Small intestine (tissue), 7 donors: ENCODE measurements around the gene AHI1. TPM values are rescaled to one million over a fixed set of nuclear protein-coding genes. Genes with fewer than 3 reads are reported as not detected.

Source experiments
- DNase-seq, 2 donors: peaks; one replicate each; pipeline versions ENCODE4 v3.0.0 to v3.0.0-alpha.2; 2013
- FAIRE-seq: peaks from 2 replicates; lab custom pipeline; 2012; peaks lifted over from hg19 to GRCh38; lab: Jason Lieb, UNC
- H3K27ac ChIP-seq, 3 donors: one replicate each; pipeline ENCODE4 v1.5.1; 2013; ENCODE audit warnings: low read length in 2 of 3, mild to moderate bottlenecking in 2 of 3, control low read depth in 1 of 3, inconsistent platforms in 1 of 3, low read depth in 1 of 3, moderate library complexity in 1 of 3
- H3K27me3 ChIP-seq, 3 donors: one replicate each; pipeline ENCODE4 v1.6.1; 2013; ENCODE audit warnings: low read length in 3 of 3, inconsistent platforms in 1 of 3; ENCODE audit not compliant: control insufficient read depth in 3 of 3, insufficient read depth in 3 of 3
- H3K36me3 ChIP-seq, 3 donors: one replicate each; pipeline ENCODE4 v1.6.1; 2013; ENCODE audit warnings: low read length in 3 of 3, inconsistent platforms in 1 of 3, low read depth in 1 of 3, mild to moderate bottlenecking in 1 of 3, moderate library complexity in 1 of 3; ENCODE audit not compliant: control insufficient read depth in 3 of 3, insufficient read depth in 2 of 3
- H3K4me1 ChIP-seq, 3 donors: one replicate each; pipeline ENCODE4 v1.6.1; 2013; ENCODE audit warnings: low read length in 2 of 3, inconsistent platforms in 1 of 3, low read depth in 1 of 3, mild to moderate bottlenecking in 1 of 3, moderate library complexity in 1 of 3; ENCODE audit not compliant: control insufficient read depth in 3 of 3, insufficient read depth in 2 of 3
- H3K4me3 ChIP-seq, 3 donors: one replicate each; pipeline ENCODE4 v1.5.1; 2013; ENCODE audit warnings: low read length in 3 of 3, control low read depth in 1 of 3, inconsistent platforms in 1 of 3, low read depth in 1 of 3, mild to moderate bottlenecking in 1 of 3, moderate library complexity in 1 of 3
- H3K9me3 ChIP-seq, 2 donors: one replicate each; pipeline ENCODE4 v1.6.1; 2013; ENCODE audit warnings: low read depth in 1 of 2, low read length in 1 of 2; ENCODE audit not compliant: control insufficient read depth in 2 of 2, insufficient read depth in 1 of 2
- WGBS, 3 donors: extraction: QIAGEN DNeasy Blood & Tissue Kit; methylation state at CpG; one replicate each; pipeline ENCODE4 v1.1.7; 2013; 5-methylcytosine and 5-hydroxymethylcytosine counted together
- polyA plus RNA-seq, 4 donors: library from polyadenylated mRNA; stranded (reverse) in 3 of 4; unstranded in 1 of 4; fragments of 200-250 nt in 3 of 4; fragments of 120-200 nt in 1 of 4; gene quantifications; one replicate each; pipeline versions ENCODE4 v1.2.1 to v1.2.3, GENCODE V29; 2013
- donor health status: healthy with polysubstance abuse.
- donor health status: control.
- donor health status: control.
- donor health status: Bipolar disorder and iron deficiency.
- donor health status: healthy.

Gene AHI1
- polyA plus RNA-seq, 4 donors = 1.1 to 20.2 (median 5.0) TPM

GRCh38 chr6:135464634-135465033 lies 32.9 kb downstream of the AHI1 start:
- H3K9me3 ChIP-seq = no peaks in the 10 kb centered on the region
- H3K27ac ChIP-seq = no peak overlapping the region
- peaks cover 3 to 8% (median 4%) of the 10 kb centered on the region in 3 donors for H3K36me3 ChIP-seq
- H3K27me3 ChIP-seq = no peaks in the 10 kb centered on the region
- no peak for DNase-seq
- no peaks in the 10 kb centered on the region for H3K4me1 ChIP-seq
- 93 to 100% (median 95%) methylated on average over 1 of the region's 1 CpG for WGBS, 3 donors
- H3K4me3 ChIP-seq = no peak overlapping the region
- no peak for FAIRE-seq

- Histone ChIP-seq H3K27ac (no peak overlapping the region), H3K27me3 (no peaks in the 10 kb centered on the region), H3K4me1 (no peaks in the 10 kb centered on the region), H3K36me3 (peaks cover 0 to 10% (median 4%) of the 10 kb centered on the region in 3 donors), H3K9me3 (no peaks in the 10 kb centered on the region), H3K4me3 (no peak overlapping the region)
- FAIRE-seq (no peak), DNase-seq (no peak)
- 70 to 83% (median 83%) methylated on average over 1 of the region's 1 CpG for WGBS, 3 donors
Measured at GRCh38 chr6:135461208-135461607, 36.3 kb downstream of the AHI1 start.

GRCh38 chr6:135458051-135458450 lies 39.5 kb downstream of the AHI1 start:
- H3K27me3 ChIP-seq = no peaks in the 10 kb centered on the region
- no peak overlapping the region for H3K27ac ChIP-seq
- FAIRE-seq (no peak), DNase-seq (no peak)
- H3K4me3 ChIP-seq = no peak overlapping the region
- peaks cover 0 to 7% (median 0%) of the 10 kb centered on the region in 3 donors for H3K36me3 ChIP-seq
- H3K4me1 ChIP-seq = no peaks in the 10 kb centered on the region
- no peaks in the 10 kb centered on the region for H3K9me3 ChIP-seq

GRCh38 chr6:135451617-135452190 lies 45.8 kb downstream of the AHI1 start:
- no peak for FAIRE-seq
- DNase-seq = peak; percentile 51 to 55
- 4 to 11% (median 11%) methylated on average over 2 of the region's 2 CpGs for WGBS, 3 donors

GRCh38 chr6:135449246-135449645 lies 48.3 kb downstream of the AHI1 start:
- no peak overlapping the region for H3K27ac ChIP-seq
- WGBS, 3 donors = 78 to 94% (median 81%) methylated on average over 5 of the region's 5 CpGs
- no peak for DNase-seq
- peaks cover 0 to 7% (median 6%) of the 10 kb centered on the region in 3 donors for H3K36me3 ChIP-seq
- H3K4me1 ChIP-seq = no peaks in the 10 kb centered on the region
- no peak for FAIRE-seq
- H3K9me3 ChIP-seq = no peaks in the 10 kb centered on the region
- H3K4me3 ChIP-seq = no peak overlapping the region
- H3K27me3 ChIP-seq = no peaks in the 10 kb centered on the region

More at GRCh38 chr6:135451617-135452190, 45.8 kb downstream of the AHI1 start:
- Histone ChIP-seq H3K27ac (no peak overlapping the region), H3K9me3 (no peaks in the 10 kb centered on the region), H3K36me3 (peaks cover 0 to 11% (median 0%) of the 10 kb centered on the region in 3 donors), H3K4me1 (no peaks in the 10 kb centered on the region), H3K4me3 (no peak overlapping the region), H3K27me3 (no peaks in the 10 kb centered on the region)

GRCh38 chr6:135440087-135440792 lies 57.3 kb downstream of the AHI1 start:
- no peak overlapping the region for H3K27ac ChIP-seq
- H3K4me1 ChIP-seq = no peaks in the 10 kb centered on the region
- DNase-seq = no peak
- 68 to 84% (median 76%) methylated on average over 8 of the region's 8 CpGs for WGBS, 3 donors
- no peaks in the 10 kb centered on the region for H3K9me3 ChIP-seq
- no peak for FAIRE-seq
- H3K4me3 ChIP-seq = no peak overlapping the region
- H3K36me3 ChIP-seq = peaks cover 0 to 2% (median 0%) of the 10 kb centered on the region in 3 donors
- no peaks in the 10 kb centered on the region for H3K27me3 ChIP-seq

GRCh38 chr6:135439549-135439948 lies 58.0 kb downstream of the AHI1 start:
- Histone ChIP-seq H3K27ac (no peak overlapping the region), H3K36me3 (peaks cover 0 to 2% (median 0%) of the 10 kb centered on the region in 3 donors), H3K4me3 (no peak overlapping the region), H3K27me3 (no peaks in the 10 kb centered on the region), H3K4me1 (no peaks in the 10 kb centered on the region), H3K9me3 (no peaks in the 10 kb centered on the region)
- FAIRE-seq (no peak), DNase-seq (no peak)
- WGBS, 3 donors = 77 to 78% (median 77%) methylated on average over 4 of the region's 4 CpGs

GRCh38 chr6:135438907-135439535 lies 58.5 kb downstream of the AHI1 start:
- 33 to 44% (median 36%) methylated on average over 3 of the region's 3 CpGs for WGBS, 3 donors
- H3K4me3 ChIP-seq = no peak overlapping the region
- DNase-seq (peak; percentile 34 to 45), FAIRE-seq (no peak)
- H3K27me3 ChIP-seq = no peaks in the 10 kb centered on the region
- H3K4me1 ChIP-seq = no peaks in the 10 kb centered on the region
- no peak overlapping the region for H3K27ac ChIP-seq
- no peaks in the 10 kb centered on the region for H3K9me3 ChIP-seq
- peaks cover 0 to 2% (median 0%) of the 10 kb centered on the region in 3 donors for H3K36me3 ChIP-seq
